ENCODE measurements around the gene VSTM4.

- TF ChIP-seq CTCF (optimal IDR thresholded peaks at IDR 0.05 in 1 of 3, IDR thresholded peaks at IDR 0.05 in 1 of 3, conservative IDR thresholded peaks at IDR 0.05 in 1 of 3; ENCODE audit: extremely low read depth in 1 of 3, insufficient read depth in 2 of 3, low read length in 3 of 3), result peak in 1 of 3 experiments; percentile 34
- no peak for TF ChIP-seq EZH2 (IDR thresholded peaks at IDR 0.05; ENCODE audit: low read length)
Measured at GRCh38 chr10:49001402-49001801, 113.9 kb downstream of the VSTM4 start.
